ENCODE measurements around the gene CYP4F11. TPM values are rescaled to one million over a fixed set of nuclear protein-coding genes. Genes with fewer than 3 reads are reported as not detected.

The CYP4F11 gene
- total and polyA plus RNA-seq, 2 donors (not counting 3 experiments of a cell fraction or from before 2014, with no cell fraction given): not detected

DNA sequence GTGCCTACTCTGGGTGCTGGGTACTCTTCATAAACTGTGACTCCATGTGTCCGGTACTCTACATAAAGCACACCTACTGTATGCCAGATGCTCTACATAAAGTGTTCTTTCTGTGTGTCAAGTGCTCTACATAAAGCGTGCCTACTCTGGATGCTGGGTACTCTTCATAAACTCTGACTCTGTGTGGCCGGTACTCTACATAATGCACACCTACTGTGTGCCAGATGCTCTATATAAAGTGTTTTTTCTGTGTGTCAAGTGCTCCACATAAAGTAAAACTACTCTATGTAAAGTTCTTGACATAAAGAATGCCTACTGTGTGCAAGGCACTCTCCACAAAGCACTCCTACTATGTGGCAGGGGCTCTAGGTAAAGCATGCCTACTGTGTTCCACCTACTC, 1.8 kb upstream of the CYP4F11 start:
- CTCF ChIA-PET: no interaction called here
- Histone ChIP-seq H3K36me3 (ENCODE audit: control insufficient read depth in 2 of 2, extremely low read depth in 1 of 2, insufficient read depth in 2 of 2, low read length in 2 of 2) (no peaks in the 10 kb centered on the region), H2AFZ (ENCODE audit: low read depth, low read length) (no peak overlapping the region), H3K9me1 (replicated peaks; ENCODE audit: control insufficient read depth, extremely low read depth, insufficient read depth, low read length) (no peaks in the 10 kb centered on the region), H3K4me3 (replicated peaks in 1 of 3; ENCODE audit: insufficient read depth in 1 of 3, low read depth in 1 of 3, low read length in 3 of 3) (no peak overlapping the region), H3K9me3 (replicated peaks; ENCODE audit: control insufficient read depth, insufficient read depth, low read length) (no peaks in the 10 kb centered on the region), H3K4me2 (ENCODE audit: insufficient read depth, low read length) (no peak overlapping the region), H3K4me1 (ENCODE audit: control insufficient read depth, extremely low read depth, insufficient read depth, low read length) (no peaks in the 10 kb centered on the region), H4K20me1 (replicated peaks; ENCODE audit: control insufficient read depth, extremely low read depth, insufficient read depth, low read length) (no peaks in the 10 kb centered on the region), H3K9ac (replicated peaks; ENCODE audit: extremely low read depth, insufficient read depth, low read length) (no peak overlapping the region), H3K27ac (ENCODE audit: insufficient read depth, low read depth, low read length) (no peak overlapping the region), H3K27me3 (ENCODE audit: control insufficient read depth in 2 of 2, insufficient read depth in 2 of 2, low read length in 2 of 2) (peaks cover 0 to 6% of the 10 kb centered on the region in 2 experiments), H3K79me2 (ENCODE audit: control insufficient read depth, insufficient read depth, low read length) (no peaks in the 10 kb centered on the region)
- DNase-seq (ENCODE audit: low read depth, low spot score) (no peak), FAIRE-seq (no peak)
- dilution Hi-C loops (cut with MboI; ENCODE audit: extremely low pct_ligation_motif_present, low sequenced_read_pairs): no loop called here
- POLR2A ChIA-PET: no interaction called here
- no TSS peak for BruUV-seq (replicated peaks)
- TF ChIP-seq GATA2 (IDR thresholded peaks at IDR 0.05; ENCODE audit: insufficient read depth, insufficient read length, low read depth, low read length) (no peak), MAX (IDR thresholded peaks at IDR 0.05; ENCODE audit: insufficient read depth, insufficient read length) (no peak), EZH2 (IDR thresholded peaks at IDR 0.05; ENCODE audit: borderline replicate concordance, low read depth, low read length, severe bottlenecking) (no peak), MYC (IDR thresholded peaks at IDR 0.05; ENCODE audit: low read depth, low read length) (no peak), POLR2AphosphoS5 (IDR thresholded peaks at IDR 0.05; ENCODE audit: insufficient read depth, low read depth, low read length) (no peak), FOS (IDR thresholded peaks at IDR 0.05; ENCODE audit: borderline replicate concordance, insufficient read depth, low read length) (no peak), JUN (IDR thresholded peaks at IDR 0.05; ENCODE audit: borderline replicate concordance, insufficient read depth, insufficient read length, low read depth) (no peak), POLR2A (IDR thresholded peaks at IDR 0.05; ENCODE audit: low read depth, low read length) (no peak), CTCF (IDR thresholded peaks at IDR 0.05; ENCODE audit: extremely low read depth in 1 of 2, insufficient read depth in 1 of 2, low read depth in 1 of 2, low read length in 2 of 2) (no peak)
- intact Hi-C loops (cut with micrococcal nuclease): no loop called here

Measured in endothelial cell of umbilical vein (primary cell).